ENCODE results near the gene WWP2. TPM values are rescaled to one million over a fixed set of nuclear protein-coding genes. Genes with fewer than 3 reads are reported as not detected.

The WWP2 gene
- total and polyA plus RNA-seq, 2 donors (not counting 3 experiments of a cell fraction or from before 2014, with no cell fraction given), result 17.9 to 44.9 TPM

GRCh38 chr16:69837380-69837779, 75.2 kb downstream of the WWP2 start:
- Histone ChIP-seq H3K79me2 (ENCODE audit: control insufficient read depth, insufficient read depth, low read length) (no peaks in the 10 kb centered on the region), H4K20me1 (replicated peaks; ENCODE audit: control insufficient read depth, extremely low read depth, insufficient read depth, low read length) (no peaks in the 10 kb centered on the region), H3K27ac (ENCODE audit: insufficient read depth, low read depth, low read length) (no peak overlapping the region), H2AFZ (ENCODE audit: low read depth, low read length) (no peak overlapping the region), H3K27me3 (ENCODE audit: control insufficient read depth in 2 of 2, insufficient read depth in 2 of 2, low read length in 2 of 2) (no peaks in the 10 kb centered on the region), H3K9ac (replicated peaks; ENCODE audit: extremely low read depth, insufficient read depth, low read length) (no peak overlapping the region), H3K9me1 (replicated peaks; ENCODE audit: control insufficient read depth, extremely low read depth, insufficient read depth, low read length) (no peaks in the 10 kb centered on the region), H3K4me1 (ENCODE audit: control insufficient read depth, extremely low read depth, insufficient read depth, low read length) (peaks cover 5% of the 10 kb centered on the region), H3K36me3 (ENCODE audit: control insufficient read depth in 2 of 2, extremely low read depth in 1 of 2, insufficient read depth in 2 of 2, low read length in 2 of 2) (peaks cover 0 to 6% of the 10 kb centered on the region in 2 experiments), H3K9me3 (replicated peaks; ENCODE audit: control insufficient read depth, insufficient read depth, low read length) (no peaks in the 10 kb centered on the region), H3K4me3 (replicated peaks in 1 of 3; ENCODE audit: insufficient read depth in 1 of 3, low read depth in 1 of 3, low read length in 3 of 3) (no peak overlapping the region), H3K4me2 (ENCODE audit: insufficient read depth, low read length) (no peak overlapping the region)
- POLR2A ChIA-PET, result no interaction called here
- CTCF ChIA-PET, result no interaction called here
- BruUV-seq (replicated peaks), result no TSS peak
- FAIRE-seq (no peak), DNase-seq (ENCODE audit: low read depth, low spot score) (no peak)
- TF ChIP-seq JUN (IDR thresholded peaks at IDR 0.05; ENCODE audit: borderline replicate concordance, insufficient read depth, insufficient read length, low read depth) (no peak), MYC (IDR thresholded peaks at IDR 0.05; ENCODE audit: low read depth, low read length) (no peak), MAX (IDR thresholded peaks at IDR 0.05; ENCODE audit: insufficient read depth, insufficient read length) (no peak), EZH2 (IDR thresholded peaks at IDR 0.05; ENCODE audit: borderline replicate concordance, low read depth, low read length, severe bottlenecking) (no peak), FOS (IDR thresholded peaks at IDR 0.05; ENCODE audit: borderline replicate concordance, insufficient read depth, low read length) (no peak), GATA2 (IDR thresholded peaks at IDR 0.05; ENCODE audit: insufficient read depth, insufficient read length, low read depth, low read length) (no peak), POLR2AphosphoS5 (IDR thresholded peaks at IDR 0.05; ENCODE audit: insufficient read depth, low read depth, low read length) (no peak), POLR2A (IDR thresholded peaks at IDR 0.05; ENCODE audit: low read depth, low read length) (no peak), CTCF (IDR thresholded peaks at IDR 0.05; ENCODE audit: extremely low read depth in 1 of 2, insufficient read depth in 1 of 2, low read depth in 1 of 2, low read length in 2 of 2) (no peak)
- dilution Hi-C loops (cut with MboI; ENCODE audit: extremely low pct_ligation_motif_present, low sequenced_read_pairs), result no loop called here
- intact Hi-C loops (cut with micrococcal nuclease), result no loop called here

All from endothelial cell of umbilical vein (primary cell).